Mucosa of descending colon (tissue), 3 donors: ENCODE results near the gene ROM1. TPM values are rescaled to one million over a fixed set of nuclear protein-coding genes. Genes with fewer than 3 reads are reported as not detected.

Experiments used
- ATAC-seq: fragments of 200-7000 bp; cut with Tn5 transposase; one replicate; pipeline ENCODE4 v1.9.1; 2020; ENCODE audit warnings: mild to moderate bottlenecking, moderate library complexity
- DNase-seq, 3 donors: peaks; one replicate each; pipeline ENCODE4 v3.0.0-alpha.2; 2020
- H3K36me3 ChIP-seq: fragments of 200-600 bp; one replicate; pipeline ENCODE4 v1.8.0; 2021; ENCODE audit warnings: low read depth, mild to moderate bottlenecking
- H3K4me1 ChIP-seq: fragments of 200-600 bp; one replicate; pipeline ENCODE4 v1.8.0; 2021; ENCODE audit warnings: low read depth, mild to moderate bottlenecking
- H3K4me3 ChIP-seq: fragments of 200-600 bp; one replicate; pipeline ENCODE4 v1.8.0; 2021; ENCODE audit warnings: mild to moderate bottlenecking
- H3K9me3 ChIP-seq: fragments of 200-600 bp; one replicate; pipeline ENCODE4 v1.8.0; 2021; ENCODE audit warnings: mild to moderate bottlenecking
- intact Hi-C, 2 donors: fragments of 100-400 bp; cut with DNase I in 1 of 2; cut with micrococcal nuclease in 1 of 2; formaldehyde crosslinking; loops; one replicate each; pipeline versions ENCODE4 v1.11.0 to v1.11.1; 2022; cut with DNase I, micrococcal nuclease
- total RNA-seq, 3 donors: library from RNA; stranded (reverse); fragmentation: NEBNext Ultra II Directional in 2 of 3; extraction: Animal tissue kit (Norgen Biotek cat#: 25700) in 2 of 3; gene quantifications; one replicate each; pipeline versions ENCODE4 v1.2.1 to v1.2.4, GENCODE V29; 2021 to 2023
- TF ChIP-seq, protein P1 (sequence below): fragments of 200-600 bp; IDR thresholded peaks from one replicate; pipeline ENCODE4 v1.8.0; 2022; ENCODE audit warnings: antibody characterized with exemption, mild to moderate bottlenecking
- donor health status: DM: no; HTN: no; CAD: no; lungs with moderate emphysema.
- donor health status: DM: no; HTN: no; CAD: no.
- donor health status: DM: no; HTN: yes; CAD: no.

ROM1 gene
- total RNA-seq, 3 donors from 2014 or later, result 2.7 to 11.9 (median 3.8) TPM

DNA sequence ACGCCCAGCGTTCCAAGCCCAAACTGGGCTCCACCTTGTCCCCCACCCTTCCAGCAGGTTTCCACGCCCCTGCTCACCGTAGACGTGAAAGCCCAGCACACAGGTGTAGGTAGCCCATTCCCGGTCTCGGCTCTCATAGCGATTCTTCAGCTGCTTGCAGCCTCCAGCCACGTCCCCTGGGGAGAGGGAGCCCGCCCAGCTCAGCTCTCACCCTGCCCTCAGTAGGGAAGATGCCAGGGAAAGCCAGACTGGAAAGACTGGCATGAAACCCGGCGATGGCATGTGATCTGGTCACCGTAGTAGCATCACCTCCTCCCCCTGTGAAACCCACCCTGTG lies 10.0 kb upstream of the ROM1 start:
- H3K36me3 ChIP-seq, result no peaks in the 10 kb centered on the region
- no peak for ATAC-seq
- peaks cover 28% of the 10 kb centered on the region for H3K4me1 ChIP-seq

DNA sequence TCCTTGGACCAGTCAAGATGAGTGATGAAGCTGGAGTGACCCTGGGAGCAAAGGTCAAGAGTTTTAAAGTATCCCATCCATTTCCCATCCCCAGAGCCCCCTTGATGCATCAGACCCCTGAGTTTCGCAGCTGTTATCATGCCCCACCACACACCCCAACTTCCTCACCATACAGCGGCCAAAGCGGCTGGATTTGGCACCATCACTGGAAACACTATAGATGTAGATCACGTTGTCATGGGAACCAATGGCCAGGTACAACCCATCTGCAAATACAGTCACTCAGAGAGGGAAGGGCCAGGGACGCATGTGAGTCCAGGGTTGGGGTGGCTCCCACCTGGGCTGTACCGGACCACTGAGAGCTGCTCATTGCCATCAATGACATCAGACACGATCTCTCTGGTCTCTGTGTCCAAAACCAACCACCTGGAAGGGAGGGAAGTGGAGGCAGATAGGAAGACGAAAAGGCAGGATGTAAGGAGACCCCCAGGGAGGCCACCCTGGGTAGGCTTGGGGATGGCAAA lies 9.2 kb upstream of the ROM1 start:
- no peaks in the 10 kb centered on the region for H3K9me3 ChIP-seq
- TF ChIP-seq, protein P1, sequence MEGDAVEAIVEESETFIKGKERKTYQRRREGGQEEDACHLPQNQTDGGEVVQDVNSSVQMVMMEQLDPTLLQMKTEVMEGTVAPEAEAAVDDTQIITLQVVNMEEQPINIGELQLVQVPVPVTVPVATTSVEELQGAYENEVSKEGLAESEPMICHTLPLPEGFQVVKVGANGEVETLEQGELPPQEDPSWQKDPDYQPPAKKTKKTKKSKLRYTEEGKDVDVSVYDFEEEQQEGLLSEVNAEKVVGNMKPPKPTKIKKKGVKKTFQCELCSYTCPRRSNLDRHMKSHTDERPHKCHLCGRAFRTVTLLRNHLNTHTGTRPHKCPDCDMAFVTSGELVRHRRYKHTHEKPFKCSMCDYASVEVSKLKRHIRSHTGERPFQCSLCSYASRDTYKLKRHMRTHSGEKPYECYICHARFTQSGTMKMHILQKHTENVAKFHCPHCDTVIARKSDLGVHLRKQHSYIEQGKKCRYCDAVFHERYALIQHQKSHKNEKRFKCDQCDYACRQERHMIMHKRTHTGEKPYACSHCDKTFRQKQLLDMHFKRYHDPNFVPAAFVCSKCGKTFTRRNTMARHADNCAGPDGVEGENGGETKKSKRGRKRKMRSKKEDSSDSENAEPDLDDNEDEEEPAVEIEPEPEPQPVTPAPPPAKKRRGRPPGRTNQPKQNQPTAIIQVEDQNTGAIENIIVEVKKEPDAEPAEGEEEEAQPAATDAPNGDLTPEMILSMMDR, result no peak
- DNase-seq (peak in 1 of 3 donors; percentile 39), ATAC-seq (no peak)
- H3K36me3 ChIP-seq, result no peaks in the 10 kb centered on the region
- no peak overlapping the region for H3K4me3 ChIP-seq
- intact Hi-C loops, result no loop called here
- peaks cover 28% of the 10 kb centered on the region for H3K4me1 ChIP-seq

More for the DNA sequence above, 10.0 kb upstream of the ROM1 start:
- TF ChIP-seq, protein P1, result no peak
- Histone ChIP-seq H3K9me3 (no peaks in the 10 kb centered on the region), H3K4me3 (no peak overlapping the region)
- intact Hi-C loops, result no loop called here
- DNase-seq, result no peak

DNA sequence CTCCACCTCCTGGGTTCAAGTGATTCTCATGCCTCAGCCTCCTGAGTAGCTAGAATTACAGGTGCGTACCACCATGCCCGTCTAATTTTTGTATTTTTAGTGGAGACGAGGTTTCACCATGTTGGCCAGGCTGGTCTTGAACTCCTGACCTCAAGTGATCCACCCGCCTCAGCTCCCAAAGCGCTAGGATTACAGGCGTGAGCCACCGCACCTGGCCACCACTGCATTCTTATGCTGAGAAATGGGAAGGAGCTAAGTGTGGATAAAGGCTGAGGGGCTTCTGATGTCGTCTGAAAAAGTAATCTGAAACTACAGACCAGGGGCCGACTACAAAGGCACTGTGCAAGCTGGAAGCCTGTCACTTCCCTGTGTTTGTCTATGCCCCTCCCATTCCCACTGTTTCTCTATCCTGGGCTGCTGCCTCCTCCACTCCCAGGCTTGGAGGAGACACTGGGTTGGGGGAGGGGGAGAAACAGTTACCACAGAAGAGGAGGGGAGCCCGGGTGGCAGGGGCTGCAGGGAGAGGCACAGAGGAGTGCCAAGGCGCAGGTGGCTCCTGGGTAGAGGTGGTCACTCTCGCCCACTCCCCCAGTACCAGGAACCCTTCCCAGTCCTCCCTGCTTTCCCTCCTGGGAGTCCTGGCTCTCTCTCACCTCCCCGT lies 8.5 kb upstream of the ROM1 start:
- no peak overlapping the region for H3K4me3 ChIP-seq
- peaks cover 21% of the 10 kb centered on the region for H3K4me1 ChIP-seq
- ATAC-seq (no peak), DNase-seq (no peak)
- TF ChIP-seq, protein P1, result no peak
- H3K9me3 ChIP-seq, result no peaks in the 10 kb centered on the region
- intact Hi-C loops, result no loop called here
- H3K36me3 ChIP-seq, result no peaks in the 10 kb centered on the region

DNA sequence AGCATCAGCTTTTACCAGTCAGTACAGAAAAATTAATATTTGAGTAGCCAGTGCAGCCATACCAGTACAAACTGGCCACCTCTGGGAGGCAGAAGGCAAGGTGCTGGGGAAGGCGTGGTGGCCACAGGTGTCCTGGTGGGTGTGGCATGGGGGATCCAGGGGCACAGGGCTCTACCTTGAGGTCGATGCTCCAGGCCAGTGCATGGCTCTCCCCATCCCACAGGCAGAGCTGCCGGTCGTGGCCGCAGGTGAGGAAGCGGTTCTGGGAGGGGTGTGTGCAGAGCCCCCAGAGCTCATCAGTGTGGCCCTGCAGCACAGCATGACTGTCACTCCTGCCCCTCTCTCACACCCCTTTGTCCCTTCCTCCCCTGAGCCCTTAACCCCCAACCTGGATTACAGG lies 7.6 kb upstream of the ROM1 start:
- Histone ChIP-seq H3K4me1 (peaks cover 12% of the 10 kb centered on the region), H3K36me3 (no peaks in the 10 kb centered on the region), H3K4me3 (no peak overlapping the region), H3K9me3 (no peaks in the 10 kb centered on the region)
- DNase-seq, result no peak
- no peak for ATAC-seq
- intact Hi-C loops, result no loop called here
- TF ChIP-seq, protein P1, result no peak

DNA sequence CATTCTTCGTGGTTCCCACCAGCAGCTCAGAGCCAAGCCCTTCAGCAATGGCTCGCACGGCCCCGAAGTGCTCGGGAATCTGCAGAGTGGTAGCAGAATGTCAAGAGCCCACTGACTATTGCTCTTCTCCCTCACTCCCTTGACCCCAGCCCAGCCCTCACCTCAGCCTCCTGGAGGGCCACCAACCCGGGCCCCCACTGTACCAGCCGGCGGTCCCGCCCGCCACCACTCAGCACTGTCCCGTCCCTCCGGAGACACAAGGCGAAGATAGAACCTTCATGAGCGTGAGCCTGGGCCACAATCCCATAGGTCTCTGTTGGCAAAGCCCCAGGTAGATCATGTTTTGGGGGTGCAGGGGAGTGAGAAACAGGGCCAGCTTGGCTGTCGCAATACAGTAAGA lies 7.2 kb upstream of the ROM1 start:
- ATAC-seq (no peak), DNase-seq (no peak)
- TF ChIP-seq, protein P1, result no peak
- intact Hi-C loops, result no loop called here
- no peaks in the 10 kb centered on the region for H3K9me3 ChIP-seq
- H3K36me3 ChIP-seq, result no peaks in the 10 kb centered on the region
- no peak overlapping the region for H3K4me3 ChIP-seq
- H3K4me1 ChIP-seq, result peaks cover 12% of the 10 kb centered on the region

DNA sequence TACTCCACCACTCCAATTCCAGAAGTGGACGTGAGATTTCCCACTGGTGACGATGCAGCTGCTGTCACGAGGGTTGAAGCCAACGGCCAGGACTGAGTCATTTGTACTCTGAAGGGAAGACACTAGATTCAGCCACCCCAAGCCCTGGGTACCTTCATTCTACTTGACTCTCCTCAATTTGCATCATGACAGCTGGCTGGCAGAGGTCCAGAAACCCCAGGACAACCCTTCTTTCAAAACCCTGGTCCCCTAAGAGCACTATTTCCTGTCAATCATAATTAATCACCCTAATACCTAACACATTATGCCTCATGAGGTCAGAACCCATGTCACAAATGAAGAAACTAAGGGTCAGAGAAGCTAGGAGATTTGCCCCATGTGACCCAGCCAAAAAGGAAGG lies 5.3 kb upstream of the ROM1 start:
- Histone ChIP-seq H3K36me3 (no peaks in the 10 kb centered on the region), H3K9me3 (no peaks in the 10 kb centered on the region), H3K4me1 (peaks cover 18% of the 10 kb centered on the region), H3K4me3 (no peak overlapping the region)
- ATAC-seq, result no peak
- no peak for DNase-seq
- TF ChIP-seq, protein P1, result no peak
- intact Hi-C loops, result no loop called here
